ENCODE measurements around the gene FAM163B. TPM values are rescaled to one million over a fixed set of nuclear protein-coding genes. Genes with fewer than 3 reads are reported as not detected.

FAM163B gene
- polyA plus RNA-seq, 3 donors from 2014 or later: not detected

DNA sequence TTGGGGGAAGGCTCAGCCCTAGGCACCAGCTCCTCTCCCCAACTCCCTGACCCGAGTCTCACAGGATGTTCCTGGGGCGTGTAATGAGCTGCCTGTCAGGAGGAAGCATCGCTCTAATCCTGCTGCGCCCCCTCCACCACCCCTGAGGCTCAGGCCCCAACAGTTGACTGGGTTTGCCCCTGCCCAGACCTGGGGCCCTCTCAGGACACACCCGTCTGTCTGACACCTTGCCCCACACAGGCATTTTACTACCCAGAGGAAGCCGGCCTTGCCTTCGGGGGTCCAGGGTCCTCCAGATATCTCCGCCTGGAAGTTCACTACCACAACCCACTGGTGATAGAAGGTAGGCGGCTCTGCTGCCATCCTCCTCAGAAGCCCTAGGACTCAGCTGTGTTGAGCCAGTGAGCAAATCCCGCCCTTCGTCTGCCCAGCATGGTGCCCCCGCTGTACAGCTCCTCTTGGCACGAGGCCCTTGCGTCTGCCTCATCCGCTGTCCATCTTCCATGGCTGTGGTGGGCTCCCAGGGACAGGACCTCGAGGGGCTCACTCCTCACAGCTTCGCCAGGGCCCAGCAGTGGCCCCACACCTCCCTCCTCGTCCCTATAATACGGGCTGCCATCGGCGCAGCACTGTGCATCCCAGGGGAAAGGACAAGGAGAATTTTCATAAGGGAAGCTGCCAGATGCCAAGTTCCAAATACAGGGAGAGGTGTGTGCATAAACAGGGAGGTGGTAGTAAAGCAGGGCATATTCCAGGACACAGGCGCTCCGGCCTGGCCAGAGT lies 35.0 kb upstream of the FAM163B start:
- no peak overlapping the region for H3K4me3 Mint-ChIP-seq
- H3K4me1 Mint-ChIP-seq: no peaks in the 10 kb centered on the region
- no peak for DNase-seq
- H3K27ac Mint-ChIP-seq: no peak overlapping the region
- peaks cover 2 to 9% (median 7%) of the 10 kb centered on the region in 3 donors for H3K27me3 Mint-ChIP-seq (ENCODE audit: low read depth in 3 of 3)
- H3K9me3 Mint-ChIP-seq: peaks cover 0 to 2% (median 0%) of the 10 kb centered on the region in 6 donors
- H3K36me3 Mint-ChIP-seq: no peaks in the 10 kb centered on the region

DNA sequence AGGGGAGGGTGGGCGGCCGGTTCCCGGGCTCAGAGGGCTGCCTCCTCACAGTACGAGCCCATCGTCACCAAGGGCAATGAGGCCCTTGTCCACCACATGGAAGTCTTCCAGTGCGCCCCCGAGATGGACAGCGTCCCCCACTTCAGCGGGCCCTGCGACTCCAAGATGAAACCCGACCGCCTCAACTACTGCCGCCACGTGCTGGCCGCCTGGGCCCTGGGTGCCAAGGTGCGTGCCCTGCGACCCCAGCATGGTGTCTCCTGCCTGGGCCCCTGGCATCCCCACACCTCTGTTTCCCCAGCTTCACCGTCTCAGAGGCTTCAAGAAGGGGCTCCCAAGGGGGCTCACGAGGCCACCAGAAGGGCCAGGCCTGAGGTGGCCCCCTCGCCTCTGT lies 34.2 kb upstream of the FAM163B start:
- Mint-ChIP-seq H3K27me3 (ENCODE audit: low read depth in 3 of 3) (peaks cover 2 to 10% (median 8%) of the 10 kb centered on the region in 3 donors), H3K4me1 (no peaks in the 10 kb centered on the region), H3K27ac (no peak overlapping the region), H3K36me3 (no peaks in the 10 kb centered on the region), H3K4me3 (no peak overlapping the region), H3K9me3 (peaks cover 0 to 2% (median 0%) of the 10 kb centered on the region in 6 donors)
- DNase-seq: no peak

- DNase-seq: no peak
Observed at GRCh38 chr9:133642708-133643361, 33.6 kb upstream of the FAM163B start.

DNA sequence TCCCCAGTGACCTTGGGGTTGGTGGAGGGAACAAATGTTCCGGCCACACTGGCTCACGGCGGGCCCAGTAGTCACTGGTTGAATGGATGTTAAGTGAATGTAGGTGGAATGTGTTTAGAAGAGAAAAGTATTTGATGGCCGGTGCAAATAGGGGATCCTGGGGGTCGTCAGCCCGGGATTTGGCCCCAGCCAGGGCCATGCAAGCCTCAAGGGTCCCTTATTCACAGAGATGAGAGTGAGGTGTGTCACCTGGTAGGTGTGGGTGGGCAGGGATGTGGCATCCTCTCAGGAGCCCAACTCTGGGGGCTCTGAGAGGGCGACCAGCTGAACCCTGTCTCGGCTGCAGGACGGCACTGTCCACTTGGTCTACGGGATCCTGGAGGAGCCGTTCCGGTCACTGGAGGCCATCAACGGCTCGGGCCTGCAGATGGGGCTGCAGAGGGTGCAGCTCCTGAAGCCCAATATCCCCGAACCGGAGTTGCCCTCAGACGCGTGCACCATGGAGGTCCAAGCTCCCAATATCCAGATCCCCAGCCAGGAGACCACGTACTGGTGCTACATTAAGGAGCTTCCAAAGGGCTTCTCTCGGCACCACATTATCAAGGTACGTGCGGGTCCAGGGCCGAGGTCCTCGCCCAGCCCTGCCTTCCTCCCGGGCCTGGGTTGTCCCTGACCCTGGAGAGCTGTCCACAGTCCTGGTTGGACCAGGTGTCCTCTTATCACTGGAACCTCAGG lies 32.8 kb upstream of the FAM163B start:
- Mint-ChIP-seq H3K4me1 (no peaks in the 10 kb centered on the region), H3K4me3 (no peak overlapping the region), H3K27ac (no peak overlapping the region), H3K9me3 (peaks cover 0 to 2% (median 0%) of the 10 kb centered on the region in 6 donors), H3K27me3 (ENCODE audit: low read depth in 3 of 3) (peaks cover 2 to 8% (median 6%) of the 10 kb centered on the region in 3 donors), H3K36me3 (no peaks in the 10 kb centered on the region)
- no peak for DNase-seq

More at GRCh38 chr9:133642708-133643361, 33.6 kb upstream of the FAM163B start:
- no peaks in the 10 kb centered on the region for H3K36me3 Mint-ChIP-seq
- H3K4me1 Mint-ChIP-seq: no peaks in the 10 kb centered on the region
- no peak overlapping the region for H3K27ac Mint-ChIP-seq
- H3K9me3 Mint-ChIP-seq: peaks cover 0 to 2% (median 0%) of the 10 kb centered on the region in 6 donors
- H3K4me3 Mint-ChIP-seq: no peak overlapping the region
- peaks cover 2 to 10% (median 8%) of the 10 kb centered on the region in 3 donors for H3K27me3 Mint-ChIP-seq (ENCODE audit: low read depth in 3 of 3)

GRCh38 chr9:133641396-133641655 lies 32.1 kb upstream of the FAM163B start:
- Mint-ChIP-seq H3K27ac (no peak overlapping the region), H3K4me1 (no peaks in the 10 kb centered on the region), H3K4me3 (no peak overlapping the region), H3K9me3 (peaks cover 0 to 2% (median 0%) of the 10 kb centered on the region in 6 donors), H3K27me3 (ENCODE audit: low read depth in 3 of 3) (peaks cover 2 to 6% (median 5%) of the 10 kb centered on the region in 3 donors), H3K36me3 (no peaks in the 10 kb centered on the region)
- no peak for DNase-seq

DNA sequence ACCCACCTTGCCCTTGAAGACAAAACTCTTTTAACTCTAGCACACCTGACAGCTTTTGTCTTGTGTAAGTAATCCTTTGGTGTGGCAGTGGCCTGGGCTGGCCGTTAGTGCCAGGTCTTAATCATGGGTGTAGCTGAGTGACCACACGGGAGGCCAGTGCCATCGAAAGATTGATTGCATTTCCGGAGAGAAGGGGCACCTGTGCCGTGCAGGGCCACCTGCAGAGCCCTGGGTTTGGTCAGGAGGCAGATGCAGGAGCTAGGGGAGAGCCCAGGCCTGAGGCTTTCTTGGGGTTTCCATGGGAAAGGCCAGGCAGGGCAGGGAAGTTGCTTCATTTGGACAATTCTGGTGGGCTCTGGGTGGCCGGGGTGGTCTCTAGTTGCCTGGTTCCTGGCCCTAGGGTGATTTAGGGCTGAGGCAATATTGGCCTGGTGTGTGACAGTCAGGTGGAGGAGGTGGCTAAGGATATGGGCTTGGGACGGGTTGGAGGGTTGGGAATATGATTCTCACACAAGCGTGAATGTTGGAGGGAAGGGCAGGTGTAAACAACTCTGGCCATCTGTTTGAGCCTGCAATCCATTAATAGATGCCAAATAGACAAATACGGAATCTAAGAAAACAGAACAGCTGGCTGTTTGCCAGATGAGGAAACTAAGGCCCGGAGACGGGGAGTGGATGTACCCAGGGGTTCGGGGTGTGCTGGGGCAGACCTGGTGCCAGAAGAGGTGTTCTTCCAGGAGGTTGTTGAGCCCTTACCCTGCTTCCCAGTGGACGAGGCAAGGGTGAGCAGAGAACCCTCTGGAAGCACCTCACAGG lies 31.6 kb upstream of the FAM163B start:
- H3K4me1 Mint-ChIP-seq: no peaks in the 10 kb centered on the region
- H3K36me3 Mint-ChIP-seq: no peaks in the 10 kb centered on the region
- no peaks in the 10 kb centered on the region for H3K9me3 Mint-ChIP-seq
- H3K27me3 Mint-ChIP-seq (ENCODE audit: low read depth in 3 of 3): peaks cover 2 to 6% (median 5%) of the 10 kb centered on the region in 3 donors
- DNase-seq: no peak
- H3K4me3 Mint-ChIP-seq: no peak overlapping the region
- H3K27ac Mint-ChIP-seq: no peak overlapping the region

GRCh38 chr9:133640160-133640559 lies 31.0 kb upstream of the FAM163B start:
- Mint-ChIP-seq H3K4me3 (no peak overlapping the region), H3K4me1 (no peaks in the 10 kb centered on the region), H3K27me3 (ENCODE audit: low read depth in 3 of 3) (peaks cover 2 to 6% (median 5%) of the 10 kb centered on the region in 3 donors), H3K9me3 (no peaks in the 10 kb centered on the region), H3K27ac (no peak overlapping the region), H3K36me3 (no peaks in the 10 kb centered on the region)
- DNase-seq: no peak

- H3K27ac Mint-ChIP-seq: no peak overlapping the region
Observed at GRCh38 chr9:133639613-133640012, 30.4 kb upstream of the FAM163B start.

DNA sequence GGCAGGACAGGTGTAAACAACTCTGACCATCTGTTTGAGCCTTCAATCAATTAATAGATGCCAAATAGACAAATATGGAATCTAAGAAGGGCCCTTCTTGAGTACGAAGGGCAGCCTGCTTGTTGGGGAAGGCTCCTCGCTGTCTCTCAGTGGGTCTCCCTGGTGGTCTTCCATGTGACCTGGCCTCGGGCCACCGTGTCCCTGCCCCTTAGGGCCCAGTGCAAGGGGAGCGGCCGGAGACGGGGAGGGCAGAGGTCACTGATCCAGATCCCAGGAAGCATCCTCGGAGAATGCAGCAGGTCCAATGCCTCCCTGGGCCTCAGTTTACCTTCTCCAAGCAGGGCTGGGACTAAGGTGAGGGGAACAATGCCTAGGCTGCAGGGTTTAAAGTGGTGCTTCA lies 29.5 kb upstream of the FAM163B start:
- H3K9me3 Mint-ChIP-seq: no peaks in the 10 kb centered on the region
- no peaks in the 10 kb centered on the region for H3K36me3 Mint-ChIP-seq
- no peak for DNase-seq
- H3K27ac Mint-ChIP-seq: no peak overlapping the region
- no peaks in the 10 kb centered on the region for H3K4me1 Mint-ChIP-seq
- H3K4me3 Mint-ChIP-seq: no peak overlapping the region
- H3K27me3 Mint-ChIP-seq (ENCODE audit: low read depth in 3 of 3): peaks cover 2 to 8% (median 6%) of the 10 kb centered on the region in 3 donors

More at GRCh38 chr9:133639613-133640012, 30.4 kb upstream of the FAM163B start:
- Mint-ChIP-seq H3K36me3 (no peaks in the 10 kb centered on the region), H3K4me1 (no peaks in the 10 kb centered on the region), H3K27me3 (ENCODE audit: low read depth in 3 of 3) (peaks cover 2 to 6% (median 5%) of the 10 kb centered on the region in 3 donors), H3K9me3 (no peaks in the 10 kb centered on the region), H3K4me3 (no peak overlapping the region)
- no peak for DNase-seq

DNA sequence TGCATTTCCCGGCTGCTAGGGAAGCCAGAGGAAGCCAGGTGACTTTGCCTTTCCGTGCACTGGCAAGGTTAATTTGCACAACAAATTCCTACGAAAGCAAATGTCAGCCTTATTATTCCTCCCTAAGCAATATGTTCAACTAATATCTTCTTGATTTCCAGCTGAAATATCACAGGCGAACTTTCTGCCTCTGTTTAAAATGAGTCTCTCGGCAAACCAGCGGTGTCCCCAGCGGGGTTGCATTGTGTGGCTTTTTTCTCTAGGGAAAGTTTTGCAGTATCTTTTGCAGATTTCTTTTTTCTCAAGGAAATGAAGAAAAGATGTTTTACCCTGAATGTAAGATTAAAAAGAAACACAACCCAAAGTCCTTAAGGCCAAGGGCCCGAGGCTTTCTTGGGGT lies 28.9 kb upstream of the FAM163B start:
- no peak overlapping the region for H3K4me3 Mint-ChIP-seq
- H3K4me1 Mint-ChIP-seq: no peaks in the 10 kb centered on the region
- H3K27me3 Mint-ChIP-seq (ENCODE audit: low read depth in 3 of 3): peaks cover 2 to 8% (median 6%) of the 10 kb centered on the region in 3 donors
- H3K9me3 Mint-ChIP-seq: no peaks in the 10 kb centered on the region
- no peak for DNase-seq
- no peak overlapping the region for H3K27ac Mint-ChIP-seq
- H3K36me3 Mint-ChIP-seq: no peaks in the 10 kb centered on the region

DNA sequence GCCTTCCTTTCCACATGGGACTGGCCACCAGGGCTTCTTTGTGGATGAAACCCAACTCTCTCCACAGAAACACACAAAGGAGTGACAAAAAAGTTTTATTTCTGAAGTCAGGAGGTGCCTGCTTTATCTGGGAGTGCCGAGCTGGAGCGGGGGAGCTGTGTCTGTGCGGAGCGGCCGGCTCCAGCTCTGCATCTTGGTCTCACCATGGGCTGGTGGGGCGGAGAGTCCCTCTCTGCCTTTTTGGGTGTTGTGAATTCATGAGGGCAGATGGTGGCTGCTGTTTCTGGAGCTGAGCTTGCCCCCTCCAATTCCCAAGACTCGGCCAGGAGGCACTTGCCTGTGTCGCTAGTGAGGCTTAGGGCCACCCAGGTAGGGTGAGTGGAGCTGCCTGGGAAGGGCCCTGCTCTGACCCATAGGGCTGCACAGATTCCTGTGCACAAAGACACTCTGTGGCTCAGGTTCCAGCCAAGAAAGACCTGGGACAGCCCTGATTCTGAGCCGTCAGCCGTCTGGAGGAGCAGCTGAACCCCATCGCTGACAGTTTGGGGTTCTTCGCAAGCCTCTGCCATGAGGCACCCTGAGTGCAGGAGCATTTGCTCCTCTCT lies 28.4 kb upstream of the FAM163B start:
- DNase-seq: no peak
- no peaks in the 10 kb centered on the region for H3K4me1 Mint-ChIP-seq
- H3K27ac Mint-ChIP-seq: no peak overlapping the region
- peaks cover 2 to 8% (median 6%) of the 10 kb centered on the region in 3 donors for H3K27me3 Mint-ChIP-seq (ENCODE audit: low read depth in 3 of 3)
- no peaks in the 10 kb centered on the region for H3K9me3 Mint-ChIP-seq
- no peaks in the 10 kb centered on the region for H3K36me3 Mint-ChIP-seq
- H3K4me3 Mint-ChIP-seq: no peak overlapping the region

- no peak overlapping the region for H3K4me3 Mint-ChIP-seq
- H3K27me3 Mint-ChIP-seq (ENCODE audit: low read depth in 3 of 3): peaks cover 4 to 8% (median 6%) of the 10 kb centered on the region in 3 donors
- DNase-seq: no peak
- no peaks in the 10 kb centered on the region for H3K4me1 Mint-ChIP-seq
- H3K36me3 Mint-ChIP-seq: no peaks in the 10 kb centered on the region
- H3K27ac Mint-ChIP-seq: no peak overlapping the region
- H3K9me3 Mint-ChIP-seq: no peaks in the 10 kb centered on the region
Observed at GRCh38 chr9:133636902-133637301, 27.7 kb upstream of the FAM163B start.

Data from immature natural killer cell (primary cell).